Osteoblast (primary cell): ENCODE results near the gene NRAS. TPM values are rescaled to one million over a fixed set of nuclear protein-coding genes. Genes with fewer than 3 reads are reported as not detected.
"Not testable (repeated sequence)": the region's sequence is repeated elsewhere in the genome, so short reads cannot be mapped to it uniquely, and the experiment has no call there.

Source experiments
- DNase-seq: peaks from one replicate; pipeline ENCODE4 v3.0.0; 2011; ENCODE audit warnings: low spot score, mixed read lengths; ENCODE audit not compliant: insufficient read length; ENCODE audit errors: missing footprints
- H2AFZ ChIP-seq: 2 replicates; pipeline ENCODE4 v1.6.0; 2011; ENCODE audit warnings: mild to moderate bottlenecking, low read length
- H3K27ac ChIP-seq: 2 replicates; pipeline ENCODE4 v1.5.1; 2011; ENCODE audit warnings: mild to moderate bottlenecking, low read depth, low read length, moderate library complexity
- H3K27me3 ChIP-seq: 2 replicates; pipeline ENCODE4 v1.6.0; 2012; ENCODE audit warnings: mild to moderate bottlenecking, control low read depth, inconsistent platforms, low read length, moderate library complexity; ENCODE audit not compliant: insufficient read depth
- H3K36me3 ChIP-seq: 2 replicates; pipeline ENCODE4 v1.5.1; 2011; ENCODE audit warnings: mild to moderate bottlenecking, low read length, control low read depth, moderate library complexity; ENCODE audit not compliant: insufficient read depth
- H3K4me1 ChIP-seq: 2 replicates; pipeline ENCODE4 v1.5.1; 2011; ENCODE audit warnings: mild to moderate bottlenecking, low read length, control low read depth, moderate library complexity; ENCODE audit not compliant: insufficient read depth
- H3K4me2 ChIP-seq: 2 replicates; pipeline ENCODE4 v1.6.0; 2011; ENCODE audit warnings: mild to moderate bottlenecking, low read length; ENCODE audit not compliant: insufficient read depth
- H3K4me3 ChIP-seq: fragments of 200-600 bp; sonication (generic); 3 replicates; pipeline ENCODE4 v1.5.1; 2012; ENCODE audit warnings: mild to moderate bottlenecking, low read length, inconsistent platforms; ENCODE audit not compliant: insufficient read depth
- H3K79me2 ChIP-seq: 2 replicates; pipeline ENCODE4 v1.6.0; 2012; ENCODE audit warnings: mild to moderate bottlenecking, low read length, control low read depth, inconsistent platforms; ENCODE audit not compliant: insufficient read depth
- H3K9me3 ChIP-seq: 2 replicates; pipeline ENCODE4 v1.5.1; 2011; ENCODE audit warnings: low read depth, low read length, control low read depth
- H4K20me1 ChIP-seq: 2 replicates; pipeline ENCODE4 v1.6.0; 2012; ENCODE audit warnings: mild to moderate bottlenecking, low read length, control low read depth; ENCODE audit not compliant: insufficient read depth
- CTCF ChIP-seq: IDR thresholded peaks from 2 replicates; pipeline ENCODE4 v1.5.1; 2011; ENCODE audit warnings: mild to moderate bottlenecking, low read depth, low read length, moderate library complexity; ENCODE audit errors: extremely low read depth
- total RNA-seq: library from RNA; depleted of rRNA; stranded (reverse); fragments of >200 nt; gene quantifications from 2 replicates; pipeline ENCODE4 v1.2.3, GENCODE V29; 2012

NRAS gene
- total RNA-seq, 1 donor, result 67.0 TPM

GRCh38 chr1:114755006-114755931, 38.7 kb upstream of the NRAS start:
- Histone ChIP-seq H3K4me1 (peaks cover 31% of the 10 kb centered on the region), H3K79me2 (peaks cover 75% of the 10 kb centered on the region), H2AFZ (no peak overlapping the region), H3K36me3 (no peaks in the 10 kb centered on the region), H3K27ac (peak overlapping the region; percentile 100), H3K9me3 (no peaks in the 10 kb centered on the region), H3K4me2 (peak overlapping the region; percentile 95), H4K20me1 (peaks cover 67% of the 10 kb centered on the region), H3K4me3 (peak overlapping the region; percentile 97), H3K27me3 (no peaks in the 10 kb centered on the region)
- no peak for DNase-seq
- TF ChIP-seq CTCF, result no peak

- H3K27ac ChIP-seq, H2AFZ ChIP-seq, DNase-seq, H3K4me2 ChIP-seq, H3K4me3 ChIP-seq, H3K27me3 ChIP-seq, H3K9me3 ChIP-seq: not testable (repeated sequence)
- Histone ChIP-seq H3K4me1 (peaks cover 31% of the 10 kb centered on the region), H3K79me2 (peaks cover 91% of the 10 kb centered on the region), H3K36me3 (peaks cover 14% of the 10 kb centered on the region), H4K20me1 (peaks cover 82% of the 10 kb centered on the region)
These were observed 37.1 kb upstream of the NRAS start for GRCh38 chr1:114753702-114754101.

GRCh38 chr1:114753143-114753542, 36.6 kb upstream of the NRAS start:
- H3K27me3 ChIP-seq, result no peaks in the 10 kb centered on the region
- no peak overlapping the region for H3K4me3 ChIP-seq
- H3K4me2 ChIP-seq, result no peak overlapping the region
- no peak overlapping the region for H2AFZ ChIP-seq
- H3K4me1 ChIP-seq, result peaks cover 26% of the 10 kb centered on the region
- H3K27ac ChIP-seq, result no peak overlapping the region
- peaks cover 96% of the 10 kb centered on the region for H3K79me2 ChIP-seq
- H3K9me3 ChIP-seq, result no peaks in the 10 kb centered on the region
- H3K36me3 ChIP-seq, result peaks cover 19% of the 10 kb centered on the region
- no peak for DNase-seq
- peaks cover 87% of the 10 kb centered on the region for H4K20me1 ChIP-seq
- no peak for TF ChIP-seq CTCF

GRCh38 chr1:114750780-114751179, 34.2 kb upstream of the NRAS start:
- H3K4me2 ChIP-seq, result no peak overlapping the region
- H3K36me3 ChIP-seq, result peaks cover 35% of the 10 kb centered on the region
- peaks cover 22% of the 10 kb centered on the region for H3K4me1 ChIP-seq
- DNase-seq, result no peak
- H4K20me1 ChIP-seq, result peaks cover 91% of the 10 kb centered on the region
- TF ChIP-seq CTCF, result no peak
- no peak overlapping the region for H2AFZ ChIP-seq
- H3K9me3 ChIP-seq, result no peaks in the 10 kb centered on the region
- H3K4me3 ChIP-seq, result no peak overlapping the region
- H3K27ac ChIP-seq, result no peak overlapping the region
- peaks cover 100% of the 10 kb centered on the region for H3K79me2 ChIP-seq
- H3K27me3 ChIP-seq, result no peaks in the 10 kb centered on the region
